ENCODE data around the gene DLG2. TPM values are rescaled to one million over a fixed set of nuclear protein-coding genes. Genes with fewer than 3 reads are reported as not detected.

The DLG2 gene
- total and polyA plus RNA-seq, 9 of the 15 experiments (the other 6 are each of a cell fraction or from before 2014, with no cell fraction given) = 0.52 to 1.6 (median 0.95) TPM

DNA sequence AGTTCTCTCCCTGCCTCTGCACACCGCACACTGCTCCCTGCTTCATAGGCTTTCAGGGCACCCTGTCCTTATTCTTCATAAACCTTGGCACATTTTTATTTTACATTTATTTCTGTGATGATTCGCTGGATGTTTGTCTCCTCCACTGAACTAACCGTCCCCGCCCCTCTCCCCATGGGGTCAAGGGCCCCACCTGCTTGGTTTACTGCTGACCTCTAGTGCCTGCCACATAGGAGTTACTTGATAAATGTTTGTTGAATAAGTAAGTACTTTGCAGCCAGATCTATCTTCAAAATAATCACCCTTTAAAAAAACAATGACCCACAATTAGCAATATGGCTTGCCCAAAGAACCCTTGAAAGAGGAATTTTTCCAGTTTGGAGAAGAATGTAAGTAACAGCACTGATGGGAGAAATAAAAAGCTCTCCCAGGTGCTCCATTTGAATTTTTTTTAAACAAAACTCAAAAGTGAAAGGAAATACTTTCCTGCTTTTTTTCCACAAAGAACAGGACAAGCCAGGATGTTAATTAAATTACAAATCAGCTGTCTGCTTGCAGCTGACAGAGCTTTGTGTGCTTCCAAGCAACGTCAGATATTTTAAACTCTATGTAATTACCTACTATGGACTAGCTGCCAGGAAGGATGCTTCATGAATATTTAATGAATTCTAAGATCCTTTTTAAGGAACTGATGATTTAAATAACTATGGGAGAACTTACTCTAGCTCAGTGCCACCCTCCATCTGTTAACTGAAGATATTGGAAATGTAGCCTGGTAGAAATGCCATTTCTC, 1083.6 kb downstream of the DLG2 start (continued):
- TF ChIP-seq, protein P1, sequence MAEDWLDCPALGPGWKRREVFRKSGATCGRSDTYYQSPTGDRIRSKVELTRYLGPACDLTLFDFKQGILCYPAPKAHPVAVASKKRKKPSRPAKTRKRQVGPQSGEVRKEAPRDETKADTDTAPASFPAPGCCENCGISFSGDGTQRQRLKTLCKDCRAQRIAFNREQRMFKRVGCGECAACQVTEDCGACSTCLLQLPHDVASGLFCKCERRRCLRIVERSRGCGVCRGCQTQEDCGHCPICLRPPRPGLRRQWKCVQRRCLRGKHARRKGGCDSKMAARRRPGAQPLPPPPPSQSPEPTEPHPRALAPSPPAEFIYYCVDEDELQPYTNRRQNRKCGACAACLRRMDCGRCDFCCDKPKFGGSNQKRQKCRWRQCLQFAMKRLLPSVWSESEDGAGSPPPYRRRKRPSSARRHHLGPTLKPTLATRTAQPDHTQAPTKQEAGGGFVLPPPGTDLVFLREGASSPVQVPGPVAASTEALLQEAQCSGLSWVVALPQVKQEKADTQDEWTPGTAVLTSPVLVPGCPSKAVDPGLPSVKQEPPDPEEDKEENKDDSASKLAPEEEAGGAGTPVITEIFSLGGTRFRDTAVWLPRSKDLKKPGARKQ (CRISPR knock-in tag; IDR thresholded peaks at IDR 0.05) = no peak
- TF ChIP-seq, protein P2, sequence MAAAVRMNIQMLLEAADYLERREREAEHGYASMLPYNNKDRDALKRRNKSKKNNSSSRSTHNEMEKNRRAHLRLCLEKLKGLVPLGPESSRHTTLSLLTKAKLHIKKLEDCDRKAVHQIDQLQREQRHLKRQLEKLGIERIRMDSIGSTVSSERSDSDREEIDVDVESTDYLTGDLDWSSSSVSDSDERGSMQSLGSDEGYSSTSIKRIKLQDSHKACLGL (CRISPR knock-in tag; IDR thresholded peaks at IDR 0.05; ENCODE audit: borderline replicate concordance, poor library complexity, severe bottlenecking) = no peak
- no peak for TF ChIP-seq NCOA6 (IDR thresholded peaks at IDR 0.05)
- no peak for TF ChIP-seq BRD4 (IDR thresholded peaks at IDR 0.05)
- TF ChIP-seq ESRRB (CRISPR knock-in tag; IDR thresholded peaks at IDR 0.05; ENCODE audit: borderline replicate concordance) = no peak
- TF ChIP-seq XRCC5 (IDR thresholded peaks at IDR 0.05; ENCODE audit: low read depth, low read length) = no peak
- no peak for TF ChIP-seq NFXL1 (CRISPR knock-in tag; IDR thresholded peaks at IDR 0.05)

DNA sequence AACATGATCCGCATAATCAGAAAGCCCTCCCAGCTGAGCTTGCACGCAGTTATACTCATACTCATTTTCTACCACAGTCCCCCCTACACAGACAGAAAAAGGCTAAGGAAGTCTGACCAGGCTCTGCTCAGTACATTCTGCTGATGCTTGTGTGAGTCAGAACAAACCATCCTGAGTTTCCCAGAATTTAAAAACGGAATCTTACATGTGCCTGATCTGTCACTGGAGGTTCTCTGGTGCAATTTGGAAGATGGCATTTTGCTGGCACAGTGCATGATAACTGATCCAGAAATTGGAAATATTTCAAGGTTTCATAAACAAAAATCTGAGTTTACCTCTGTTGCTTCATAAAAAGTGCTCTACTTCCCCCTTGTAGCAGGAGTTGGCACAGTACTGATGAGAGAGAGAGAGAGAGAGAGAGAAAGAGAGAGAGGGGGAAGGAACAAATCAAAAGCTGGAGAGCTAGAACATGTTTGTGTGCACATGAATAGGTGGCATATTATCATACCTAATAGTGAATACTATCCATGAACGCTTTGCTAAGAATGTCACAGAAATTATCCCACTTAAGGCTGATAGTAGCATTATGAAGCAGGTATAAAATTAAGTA, 1085.3 kb downstream of the DLG2 start:
- no TSS peak for BruUV-seq (replicated peaks)
- FAIRE-seq = no peak
- Histone ChIP-seq H3K27me3 (ENCODE audit: control insufficient read depth in 2 of 2, insufficient read depth in 2 of 2, low read length in 2 of 2) (no peaks in the 10 kb centered on the region), H3K4me2 (ENCODE audit: insufficient read depth, low read length) (no peak overlapping the region), H3K4me1 (replicated peaks in 1 of 2; ENCODE audit: control insufficient read depth in 2 of 2, insufficient read depth in 2 of 2, low read length in 2 of 2) (no peaks in the 10 kb centered on the region), H3K4me3 (no peak overlapping the region), H3K9me3 (replicated peaks; ENCODE audit: control insufficient read depth, insufficient read depth, low read depth, low read length) (no peaks in the 10 kb centered on the region), H2AFZ (ENCODE audit: low read depth, low read length) (no peak overlapping the region), H3K27ac (ENCODE audit: extremely low read depth, low read depth, low read length) (no peak overlapping the region), H3K9ac (ENCODE audit: insufficient read depth in 1 of 2, low read depth in 2 of 2, low read length in 2 of 2) (no peak overlapping the region), H3K9me1 (ENCODE audit: control insufficient read depth, insufficient read depth, low read length) (no peaks in the 10 kb centered on the region), H4K20me1 (replicated peaks; ENCODE audit: control insufficient read depth, insufficient read depth, low read length) (no peaks in the 10 kb centered on the region), H3K79me2 (ENCODE audit: control insufficient read depth, insufficient read depth, low read length) (no peaks in the 10 kb centered on the region), H3K36me3 (ENCODE audit: control insufficient read depth, insufficient read depth, low read length) (no peaks in the 10 kb centered on the region)
- intact Hi-C loops (cut with micrococcal nuclease) = no loop called here
- ATAC-seq = no peak
- CTCF ChIA-PET (ENCODE audit: low intra/inter-chr PET ratio) = no interaction called here
- DNase-seq (ENCODE audit: extremely low read depth in 1 of 4, low spot score in 3 of 4) = no peak
- POLR2A ChIA-PET = no interaction called here
- WGBS (ENCODE audit: insufficient coverage, low coverage, missing lambda C conversion rate) = 0% methylated on average over 4 of the region's 4 CpGs
- in situ Hi-C loops (cut with MboI) = no loop called here
- TF ChIP-seq SIN3A (IDR thresholded peaks at IDR 0.05; ENCODE audit: borderline replicate concordance in 2 of 2, control insufficient read depth in 1 of 2, low read depth in 2 of 2, low read length in 2 of 2) (no peak), KAT8 (IDR thresholded peaks at IDR 0.05; ENCODE audit: low read depth) (no peak), ADNP (tag; IDR thresholded peaks at IDR 0.05) (no peak)
- TF ChIP-seq, protein P3, sequence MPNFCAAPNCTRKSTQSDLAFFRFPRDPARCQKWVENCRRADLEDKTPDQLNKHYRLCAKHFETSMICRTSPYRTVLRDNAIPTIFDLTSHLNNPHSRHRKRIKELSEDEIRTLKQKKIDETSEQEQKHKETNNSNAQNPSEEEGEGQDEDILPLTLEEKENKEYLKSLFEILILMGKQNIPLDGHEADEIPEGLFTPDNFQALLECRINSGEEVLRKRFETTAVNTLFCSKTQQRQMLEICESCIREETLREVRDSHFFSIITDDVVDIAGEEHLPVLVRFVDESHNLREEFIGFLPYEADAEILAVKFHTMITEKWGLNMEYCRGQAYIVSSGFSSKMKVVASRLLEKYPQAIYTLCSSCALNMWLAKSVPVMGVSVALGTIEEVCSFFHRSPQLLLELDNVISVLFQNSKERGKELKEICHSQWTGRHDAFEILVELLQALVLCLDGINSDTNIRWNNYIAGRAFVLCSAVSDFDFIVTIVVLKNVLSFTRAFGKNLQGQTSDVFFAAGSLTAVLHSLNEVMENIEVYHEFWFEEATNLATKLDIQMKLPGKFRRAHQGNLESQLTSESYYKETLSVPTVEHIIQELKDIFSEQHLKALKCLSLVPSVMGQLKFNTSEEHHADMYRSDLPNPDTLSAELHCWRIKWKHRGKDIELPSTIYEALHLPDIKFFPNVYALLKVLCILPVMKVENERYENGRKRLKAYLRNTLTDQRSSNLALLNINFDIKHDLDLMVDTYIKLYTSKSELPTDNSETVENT (CRISPR knock-in tag; IDR thresholded peaks at IDR 0.05) = no peak
- TF ChIP-seq, protein P4, sequence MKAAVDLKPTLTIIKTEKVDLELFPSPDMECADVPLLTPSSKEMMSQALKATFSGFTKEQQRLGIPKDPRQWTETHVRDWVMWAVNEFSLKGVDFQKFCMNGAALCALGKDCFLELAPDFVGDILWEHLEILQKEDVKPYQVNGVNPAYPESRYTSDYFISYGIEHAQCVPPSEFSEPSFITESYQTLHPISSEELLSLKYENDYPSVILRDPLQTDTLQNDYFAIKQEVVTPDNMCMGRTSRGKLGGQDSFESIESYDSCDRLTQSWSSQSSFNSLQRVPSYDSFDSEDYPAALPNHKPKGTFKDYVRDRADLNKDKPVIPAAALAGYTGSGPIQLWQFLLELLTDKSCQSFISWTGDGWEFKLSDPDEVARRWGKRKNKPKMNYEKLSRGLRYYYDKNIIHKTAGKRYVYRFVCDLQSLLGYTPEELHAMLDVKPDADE (conservative IDR thresholded peaks at IDR 0.05; ENCODE audit: control insufficient read depth, low read depth, low read length) = no peak

Data from K562 (cell line).